ENCODE results near the gene SLC7A7.
A peak's percentile ranks its signal among the peaks of the same experiment; 100 is the strongest.
"Not testable (repeated sequence)": the region's sequence is repeated elsewhere in the genome, so short reads cannot be mapped to it uniquely, and the experiment has no call there.

The SLC7A7 gene

DNA sequence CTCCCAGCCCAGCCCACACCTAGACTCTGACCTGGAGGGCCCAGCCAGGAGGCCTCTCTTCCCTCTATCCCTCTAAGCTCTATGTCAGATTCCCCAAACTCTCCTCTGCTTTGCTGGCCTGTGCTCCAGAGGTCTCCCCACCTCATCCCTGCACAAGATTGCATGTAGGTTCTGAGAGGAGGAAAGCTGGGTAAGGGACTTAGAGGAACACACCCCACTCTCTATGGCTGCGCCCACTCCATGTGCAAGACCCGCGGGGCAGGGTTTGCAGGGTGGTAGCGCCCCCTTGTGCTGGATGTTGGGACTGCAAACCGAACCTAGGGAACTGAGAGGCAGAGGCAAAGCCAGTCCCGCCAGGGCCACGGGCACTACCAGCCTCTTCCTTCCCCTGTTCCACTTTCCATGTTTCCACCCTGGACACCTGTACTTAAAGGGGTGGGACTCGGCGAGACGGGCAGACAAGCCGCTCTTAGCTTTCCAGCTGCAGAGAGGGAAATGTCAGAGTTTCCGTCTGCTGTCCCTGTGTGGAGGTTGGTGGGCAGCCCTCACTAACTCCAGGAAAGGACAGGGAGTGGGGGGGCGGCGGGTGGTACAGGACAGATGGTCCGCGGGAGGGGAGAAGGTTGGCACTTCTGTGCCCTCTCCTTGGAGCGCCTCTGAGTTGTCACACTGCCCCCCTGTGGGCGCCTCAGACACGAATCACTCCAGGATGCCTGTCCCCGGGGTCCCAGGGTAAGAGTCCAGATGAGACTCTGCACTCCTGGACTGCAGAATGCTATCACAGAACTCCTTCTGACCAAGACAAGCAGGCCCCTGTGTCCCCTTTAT is 37.9 kb upstream of the SLC7A7 start:
- Histone ChIP-seq H3K9me2 (replicated peaks; ENCODE audit: low read depth, low read length) (no peaks in the 10 kb centered on the region), H4K20me1 (ENCODE audit: insufficient read depth, low read length, poor library complexity, severe bottlenecking) (no peaks in the 10 kb centered on the region), H3K27me3 (ENCODE audit: insufficient read depth, low read length, poor library complexity, severe bottlenecking) (peaks cover 39% of the 10 kb centered on the region), H3K4me3 (ENCODE audit: low read length, poor library complexity, severe bottlenecking) (peak overlapping the region; percentile 79), H3K4me2 (ENCODE audit: low read depth, low read length, poor library complexity, severe bottlenecking) (peak overlapping the region; percentile 97), H3K4me1 (ENCODE audit: insufficient read depth, low read length, poor library complexity, severe bottlenecking) (peaks cover 15% of the 10 kb centered on the region), H3K9me3 (ENCODE audit: insufficient read depth, low read depth, low read length) (no peaks in the 10 kb centered on the region), H3K9ac (ENCODE audit: low read depth, low read length, poor library complexity, severe bottlenecking) (peak overlapping the region; percentile 75), H3K79me2 (ENCODE audit: insufficient read depth, low read length) (no peaks in the 10 kb centered on the region), H2AFZ (ENCODE audit: low read length) (peak overlapping the region; percentile 95), H3K36me3 (ENCODE audit: insufficient read depth, low read length) (no peaks in the 10 kb centered on the region), H3F3A (ENCODE audit: low read depth) (no peaks in the 10 kb centered on the region)
- no peak for TF ChIP-seq EZH2phosphoT487 (IDR thresholded peaks at IDR 0.05; ENCODE audit: borderline replicate concordance)
- TF ChIP-seq, protein P1, sequence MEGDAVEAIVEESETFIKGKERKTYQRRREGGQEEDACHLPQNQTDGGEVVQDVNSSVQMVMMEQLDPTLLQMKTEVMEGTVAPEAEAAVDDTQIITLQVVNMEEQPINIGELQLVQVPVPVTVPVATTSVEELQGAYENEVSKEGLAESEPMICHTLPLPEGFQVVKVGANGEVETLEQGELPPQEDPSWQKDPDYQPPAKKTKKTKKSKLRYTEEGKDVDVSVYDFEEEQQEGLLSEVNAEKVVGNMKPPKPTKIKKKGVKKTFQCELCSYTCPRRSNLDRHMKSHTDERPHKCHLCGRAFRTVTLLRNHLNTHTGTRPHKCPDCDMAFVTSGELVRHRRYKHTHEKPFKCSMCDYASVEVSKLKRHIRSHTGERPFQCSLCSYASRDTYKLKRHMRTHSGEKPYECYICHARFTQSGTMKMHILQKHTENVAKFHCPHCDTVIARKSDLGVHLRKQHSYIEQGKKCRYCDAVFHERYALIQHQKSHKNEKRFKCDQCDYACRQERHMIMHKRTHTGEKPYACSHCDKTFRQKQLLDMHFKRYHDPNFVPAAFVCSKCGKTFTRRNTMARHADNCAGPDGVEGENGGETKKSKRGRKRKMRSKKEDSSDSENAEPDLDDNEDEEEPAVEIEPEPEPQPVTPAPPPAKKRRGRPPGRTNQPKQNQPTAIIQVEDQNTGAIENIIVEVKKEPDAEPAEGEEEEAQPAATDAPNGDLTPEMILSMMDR (conservative IDR thresholded peaks at IDR 0.05; ENCODE audit: low read length) = peak; percentile 96

DNA sequence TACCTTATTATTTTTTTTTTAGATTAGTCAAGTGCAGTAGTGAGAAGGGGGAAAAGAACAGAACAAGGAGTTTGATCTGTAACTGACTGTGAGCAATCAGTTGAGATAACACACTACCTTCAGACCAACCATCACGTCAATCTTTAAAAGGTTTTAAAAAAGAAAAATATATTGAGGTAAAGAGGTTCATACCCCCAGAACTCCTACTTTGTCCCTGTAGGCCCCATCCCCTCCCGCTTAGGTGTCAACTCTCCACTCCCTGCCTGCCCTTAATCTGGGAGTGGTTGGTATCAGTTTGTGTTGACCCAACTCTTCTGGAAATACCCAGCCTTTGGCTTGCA is 37.3 kb upstream of the SLC7A7 start:
- H4K20me1 ChIP-seq (ENCODE audit: insufficient read depth, low read length, poor library complexity, severe bottlenecking) = no peaks in the 10 kb centered on the region
- peak overlapping the region; percentile 95 for H2AFZ ChIP-seq (ENCODE audit: low read length)
- H3K27me3 ChIP-seq (ENCODE audit: insufficient read depth, low read length, poor library complexity, severe bottlenecking) = peaks cover 33% of the 10 kb centered on the region
- H3K4me3 ChIP-seq (ENCODE audit: low read length, poor library complexity, severe bottlenecking) = peak overlapping the region; percentile 79
- H3K4me2 ChIP-seq (ENCODE audit: low read depth, low read length, poor library complexity, severe bottlenecking) = peak overlapping the region; percentile 97
- no peaks in the 10 kb centered on the region for H3F3A ChIP-seq (ENCODE audit: low read depth)
- H3K9ac ChIP-seq (ENCODE audit: low read depth, low read length, poor library complexity, severe bottlenecking) = peak overlapping the region; percentile 75
- H3K9me2 ChIP-seq (replicated peaks; ENCODE audit: low read depth, low read length) = no peaks in the 10 kb centered on the region
- H3K36me3 ChIP-seq (ENCODE audit: insufficient read depth, low read length) = no peaks in the 10 kb centered on the region
- no peak for TF ChIP-seq EZH2phosphoT487 (IDR thresholded peaks at IDR 0.05; ENCODE audit: borderline replicate concordance)
- TF ChIP-seq, protein P1 (conservative IDR thresholded peaks at IDR 0.05; ENCODE audit: low read length) = no peak
- no peaks in the 10 kb centered on the region for H3K79me2 ChIP-seq (ENCODE audit: insufficient read depth, low read length)
- H3K9me3 ChIP-seq (ENCODE audit: insufficient read depth, low read depth, low read length) = no peaks in the 10 kb centered on the region
- peaks cover 17% of the 10 kb centered on the region for H3K4me1 ChIP-seq (ENCODE audit: insufficient read depth, low read length, poor library complexity, severe bottlenecking)

DNA sequence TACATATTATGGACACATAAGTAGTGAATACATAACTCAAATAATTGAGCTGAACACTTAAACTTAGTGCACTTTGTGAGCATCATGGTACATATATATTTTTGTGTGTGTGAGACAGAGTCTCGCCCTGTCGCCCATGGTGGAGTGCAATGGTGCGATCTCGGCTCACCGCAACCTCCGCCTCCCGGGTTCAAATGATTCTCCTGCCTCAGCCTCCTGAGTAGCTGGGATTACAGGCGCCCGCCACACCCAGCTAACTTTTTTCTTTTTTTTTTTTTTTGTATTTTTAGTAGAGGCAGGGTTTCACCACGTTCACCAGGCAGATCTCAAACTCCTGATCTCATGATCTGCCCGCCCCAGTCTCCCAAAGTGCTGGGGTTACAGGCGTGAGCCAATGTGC is 36.9 kb upstream of the SLC7A7 start:
- H2AFZ ChIP-seq (ENCODE audit: low read length) = not testable (repeated sequence)

More for the DNA sequence above, 36.9 kb upstream of the SLC7A7 start:
- not testable (repeated sequence) for H3K36me3 ChIP-seq (ENCODE audit: insufficient read depth, low read length); H3K9ac ChIP-seq (ENCODE audit: low read depth, low read length, poor library complexity, severe bottlenecking); H3K4me2 ChIP-seq (ENCODE audit: low read depth, low read length, poor library complexity, severe bottlenecking); H3K9me2 ChIP-seq (replicated peaks; ENCODE audit: low read depth, low read length); H3K79me2 ChIP-seq (ENCODE audit: insufficient read depth, low read length); H3F3A ChIP-seq (ENCODE audit: low read depth); H3K4me3 ChIP-seq (ENCODE audit: low read length, poor library complexity, severe bottlenecking); H3K9me3 ChIP-seq (ENCODE audit: insufficient read depth, low read depth, low read length); H4K20me1 ChIP-seq (ENCODE audit: insufficient read depth, low read length, poor library complexity, severe bottlenecking)
- Histone ChIP-seq H3K27me3 (ENCODE audit: insufficient read depth, low read length, poor library complexity, severe bottlenecking) (peaks cover 29% of the 10 kb centered on the region), H3K4me1 (ENCODE audit: insufficient read depth, low read length, poor library complexity, severe bottlenecking) (peaks cover 17% of the 10 kb centered on the region)

All from Loucy (cell line).